ENCODE measurements around the gene CHD6. TPM values are rescaled to one million over a fixed set of nuclear protein-coding genes. Genes with fewer than 3 reads are reported as not detected.

CHD6 gene
- polyA plus RNA-seq, 1 donor (not counting 4 experiments of a cell fraction or from before 2014, with no cell fraction given), result 6.8 TPM

- Histone ChIP-seq H3K27me3 (ENCODE audit: control insufficient read depth, extremely low read depth, insufficient read depth, low read length) (no peaks in the 10 kb centered on the region), H4K20me1 (ENCODE audit: control insufficient read depth, extremely low read depth, insufficient read depth, low read length) (no peaks in the 10 kb centered on the region), H3K79me2 (ENCODE audit: control insufficient read depth, insufficient read depth, low read length) (no peaks in the 10 kb centered on the region), H3K9ac (ENCODE audit: control insufficient read depth, extremely low read depth, insufficient read depth, low read length) (no peak overlapping the region), H3K4me1 (ENCODE audit: control insufficient read depth, extremely low read depth, insufficient read depth, low read length) (peaks cover 6% of the 10 kb centered on the region), H2AFZ (ENCODE audit: control insufficient read depth, low read length) (no peak overlapping the region), H3K4me2 (ENCODE audit: control insufficient read depth, extremely low read depth, insufficient read depth, low read depth, low read length) (no peak overlapping the region), H3K27ac (ENCODE audit: control insufficient read depth, insufficient read depth, low read length) (no peak overlapping the region), H3K4me3 (ENCODE audit: control insufficient read depth in 2 of 3, extremely low read depth in 1 of 3, insufficient read depth in 2 of 3, low read depth in 1 of 3, low read length in 3 of 3) (no peak overlapping the region), H3K36me3 (ENCODE audit: control insufficient read depth in 2 of 2, extremely low read depth in 1 of 2, insufficient read depth in 2 of 2, low read length in 2 of 2) (peaks cover 0 to 5% of the 10 kb centered on the region in 2 experiments), H3K9me3 (ENCODE audit: control insufficient read depth, low read depth, low read length) (no peaks in the 10 kb centered on the region), H3K9me1 (ENCODE audit: control insufficient read depth, extremely low read depth, insufficient read depth, low read length) (no peaks in the 10 kb centered on the region)
- dilution Hi-C loops (cut with MboI; ENCODE audit: extremely low pct_ligation_motif_present, low sequenced_read_pairs), result no loop called here
- TF ChIP-seq EZH2 (IDR thresholded peaks at IDR 0.05; ENCODE audit: low read length) (no peak), CTCF (optimal IDR thresholded peaks at IDR 0.05 in 1 of 3, IDR thresholded peaks at IDR 0.05 in 1 of 3, conservative IDR thresholded peaks at IDR 0.05 in 1 of 3; ENCODE audit: extremely low read depth in 1 of 3, insufficient read depth in 2 of 3, low read length in 3 of 3) (no peak)
- FAIRE-seq (no peak), DNase-seq (ENCODE audit: low read depth, low spot score) (no peak)
Measured at GRCh38 chr20:41476446-41476845, 141.7 kb downstream of the CHD6 start.

- TF ChIP-seq EZH2 (IDR thresholded peaks at IDR 0.05; ENCODE audit: low read length), result no peak
- no peak for TF ChIP-seq CTCF (optimal IDR thresholded peaks at IDR 0.05 in 1 of 3, IDR thresholded peaks at IDR 0.05 in 1 of 3, conservative IDR thresholded peaks at IDR 0.05 in 1 of 3; ENCODE audit: extremely low read depth in 1 of 3, insufficient read depth in 2 of 3, low read length in 3 of 3)
- Histone ChIP-seq H2AFZ (ENCODE audit: control insufficient read depth, low read length) (no peak overlapping the region), H3K36me3 (ENCODE audit: control insufficient read depth in 2 of 2, extremely low read depth in 1 of 2, insufficient read depth in 2 of 2, low read length in 2 of 2) (peaks cover 0 to 5% of the 10 kb centered on the region in 2 experiments), H3K27ac (ENCODE audit: control insufficient read depth, insufficient read depth, low read length) (no peak overlapping the region), H3K9me3 (ENCODE audit: control insufficient read depth, low read depth, low read length) (no peaks in the 10 kb centered on the region), H3K4me1 (ENCODE audit: control insufficient read depth, extremely low read depth, insufficient read depth, low read length) (peaks cover 6% of the 10 kb centered on the region), H3K4me3 (ENCODE audit: control insufficient read depth in 2 of 3, extremely low read depth in 1 of 3, insufficient read depth in 2 of 3, low read depth in 1 of 3, low read length in 3 of 3) (no peak overlapping the region), H4K20me1 (ENCODE audit: control insufficient read depth, extremely low read depth, insufficient read depth, low read length) (no peaks in the 10 kb centered on the region), H3K27me3 (ENCODE audit: control insufficient read depth, extremely low read depth, insufficient read depth, low read length) (no peaks in the 10 kb centered on the region), H3K79me2 (ENCODE audit: control insufficient read depth, insufficient read depth, low read length) (no peaks in the 10 kb centered on the region), H3K4me2 (ENCODE audit: control insufficient read depth, extremely low read depth, insufficient read depth, low read depth, low read length) (no peak overlapping the region), H3K9ac (ENCODE audit: control insufficient read depth, extremely low read depth, insufficient read depth, low read length) (no peak overlapping the region), H3K9me1 (ENCODE audit: control insufficient read depth, extremely low read depth, insufficient read depth, low read length) (no peaks in the 10 kb centered on the region)
- no peak for FAIRE-seq
- no peak for DNase-seq (ENCODE audit: low read depth, low spot score)
- dilution Hi-C loops (cut with MboI; ENCODE audit: extremely low pct_ligation_motif_present, low sequenced_read_pairs), result no loop called here
Measured at GRCh38 chr20:41476013-41476441, 142.2 kb downstream of the CHD6 start.

Data from keratinocyte (primary cell).